DMS114 treated with DMSO at 0.1 percent for 48 hours (cell line): ENCODE data around the gene ADAMTSL1.

Source experiments
- DNase-seq: peaks from one replicate; lab custom pipeline; 2025; ENCODE audit not compliant: unreplicated experiment; lab: John Stamatoyannopoulos, UW

Gene ADAMTSL1

GRCh38 chr9:18692268-18692667 lies 218.3 kb downstream of the ADAMTSL1 start:
- no peak for DNase-seq

GRCh38 chr9:18692962-18693361 lies 219.0 kb downstream of the ADAMTSL1 start:
- no peak for DNase-seq

GRCh38 chr9:18694959-18695668 lies 221.2 kb downstream of the ADAMTSL1 start:
- DNase-seq, result no peak

- no peak for DNase-seq
Measured at GRCh38 chr9:18698992-18699391, 225.0 kb downstream of the ADAMTSL1 start.

- no peak for DNase-seq
Measured at GRCh38 chr9:18699764-18700163, 225.8 kb downstream of the ADAMTSL1 start.

GRCh38 chr9:18700714-18701113 lies 226.8 kb downstream of the ADAMTSL1 start:
- DNase-seq, result no peak

GRCh38 chr9:18703151-18703900 lies 229.4 kb downstream of the ADAMTSL1 start:
- no peak for DNase-seq

GRCh38 chr9:18703901-18704379 lies 230.0 kb downstream of the ADAMTSL1 start:
- no peak for DNase-seq

- DNase-seq, result no peak
Measured at GRCh38 chr9:18705796-18706392, 231.9 kb downstream of the ADAMTSL1 start.

- no peak for DNase-seq
Measured at GRCh38 chr9:18706648-18707047, 232.7 kb downstream of the ADAMTSL1 start.

- no peak for DNase-seq
Measured at GRCh38 chr9:18707061-18707461, 233.1 kb downstream of the ADAMTSL1 start.

GRCh38 chr9:18707489-18708205 lies 233.7 kb downstream of the ADAMTSL1 start:
- DNase-seq, result no peak

GRCh38 chr9:18708429-18708828 lies 234.5 kb downstream of the ADAMTSL1 start:
- DNase-seq, result no peak

- no peak for DNase-seq
Measured at GRCh38 chr9:18710065-18710464, 236.1 kb downstream of the ADAMTSL1 start.

- no peak for DNase-seq
Measured at GRCh38 chr9:18717759-18718158, 243.8 kb downstream of the ADAMTSL1 start.

- no peak for DNase-seq
Measured at GRCh38 chr9:18718393-18718792, 244.4 kb downstream of the ADAMTSL1 start.

GRCh38 chr9:18718932-18719331 lies 245.0 kb downstream of the ADAMTSL1 start:
- DNase-seq, result no peak

- DNase-seq, result no peak
Measured at GRCh38 chr9:18720691-18721090, 246.7 kb downstream of the ADAMTSL1 start.

- DNase-seq, result no peak
Measured at GRCh38 chr9:18721267-18721994, 247.5 kb downstream of the ADAMTSL1 start.

GRCh38 chr9:18721995-18722310 lies 248.0 kb downstream of the ADAMTSL1 start:
- no peak for DNase-seq

GRCh38 chr9:18722882-18723281 lies 248.9 kb downstream of the ADAMTSL1 start:
- no peak for DNase-seq
